GM19239 (cell line): ENCODE measurements around the gene SLC25A1.

ENCODE experiments used
- DNase-seq: peaks from one replicate; pipeline ENCODE4 v3.0.0; 2011; ENCODE audit warnings: low spot score; ENCODE audit not compliant: insufficient read length
- FAIRE-seq: peaks from 2 replicates; lab custom pipeline; 2011; peaks lifted over from hg19 to GRCh38; lab: Jason Lieb, UNC

SLC25A1 gene

GRCh38 chr22:19183216-19183615 is 4.7 kb upstream of the SLC25A1 start:
- no peak for FAIRE-seq

DNA sequence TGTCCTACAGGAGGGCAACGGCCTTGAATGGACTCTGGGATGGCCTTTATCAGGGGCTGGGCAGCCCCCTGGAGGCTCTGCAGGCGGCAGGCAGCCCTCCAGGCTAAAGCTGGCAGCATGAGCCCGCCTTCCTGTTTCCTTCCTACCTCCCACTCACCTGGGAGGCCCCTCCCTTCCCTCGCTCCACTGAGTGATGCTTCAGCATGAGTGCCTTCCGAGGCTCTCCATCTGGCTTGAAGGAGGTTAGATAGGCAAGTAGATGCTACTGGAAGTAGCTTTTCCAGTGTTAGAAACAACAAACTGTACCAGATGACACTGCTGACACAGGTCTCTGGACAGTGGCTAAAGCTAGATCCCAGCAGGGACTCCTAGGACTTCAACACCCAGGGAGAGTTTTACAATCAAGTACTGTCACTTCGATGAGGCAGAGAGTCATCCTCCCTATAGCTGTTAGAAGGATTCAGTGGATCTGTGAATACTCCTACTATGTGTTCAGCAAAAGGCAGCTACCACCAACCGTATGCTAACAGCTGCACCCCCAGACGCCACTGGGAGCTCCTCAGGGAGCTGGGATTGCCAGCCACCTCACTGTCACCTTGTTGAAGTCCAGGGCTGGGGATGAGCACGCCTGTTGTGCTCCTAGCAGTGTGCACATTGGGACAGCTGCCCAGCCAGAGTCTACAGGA is 4.1 kb upstream of the SLC25A1 start:
- DNase-seq (no peak), FAIRE-seq (no peak)

More at GRCh38 chr22:19183216-19183615, 4.7 kb upstream of the SLC25A1 start:
- DNase-seq, result no peak

- DNase-seq (no peak), FAIRE-seq (no peak)
Measured at GRCh38 chr22:19181786-19182471, 3.4 kb upstream of the SLC25A1 start.

DNA sequence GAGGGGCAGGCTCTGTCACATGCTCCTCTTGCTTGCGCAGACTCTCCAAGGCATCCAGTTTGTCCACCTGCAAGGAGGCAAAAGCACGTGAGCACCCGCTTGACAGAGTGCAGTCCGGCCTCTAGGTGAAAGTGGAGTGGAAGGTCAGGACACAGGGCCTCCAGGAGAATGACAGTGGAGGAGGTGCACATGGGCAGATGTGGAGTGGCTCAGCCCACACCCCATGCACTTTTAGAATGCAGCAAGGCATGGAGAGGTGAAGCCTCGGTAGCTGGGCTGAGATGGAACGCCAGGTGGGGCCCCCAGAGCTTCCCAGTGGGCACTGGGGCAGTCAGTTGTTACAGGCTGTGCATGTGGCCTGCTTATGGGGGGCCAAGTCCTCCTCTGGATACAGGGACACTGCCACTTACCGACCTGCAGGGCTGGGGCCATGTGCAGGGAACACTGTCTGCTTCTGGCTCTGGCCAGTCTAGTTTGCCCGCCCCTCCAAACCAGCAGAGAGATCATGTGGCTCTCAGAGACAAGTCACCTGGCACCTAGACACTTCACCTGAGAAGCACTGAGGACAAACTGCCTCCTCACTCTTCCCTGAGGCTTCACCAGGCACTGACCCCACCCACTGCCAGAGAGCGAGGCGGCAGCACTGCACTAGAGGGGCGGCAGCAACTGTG is 2.3 kb upstream of the SLC25A1 start:
- no peak for FAIRE-seq

GRCh38 chr22:19180234-19180633 is 1.7 kb upstream of the SLC25A1 start:
- DNase-seq (no peak), FAIRE-seq (no peak)

More for the DNA sequence above, 2.3 kb upstream of the SLC25A1 start:
- DNase-seq, result no peak

- DNase-seq, result peak; percentile 77
- peak; percentile 84 for FAIRE-seq
Measured at GRCh38 chr22:19179497-19180048, 1.0 kb upstream of the SLC25A1 start.

- DNase-seq (peak; percentile 57), FAIRE-seq (no peak)
Measured at GRCh38 chr22:19178065-19178656, 375 bp downstream of the SLC25A1 start.

- no peak for FAIRE-seq
- no peak for DNase-seq
Measured at GRCh38 chr22:19177164-19178064, 1.1 kb downstream of the SLC25A1 start.

DNA sequence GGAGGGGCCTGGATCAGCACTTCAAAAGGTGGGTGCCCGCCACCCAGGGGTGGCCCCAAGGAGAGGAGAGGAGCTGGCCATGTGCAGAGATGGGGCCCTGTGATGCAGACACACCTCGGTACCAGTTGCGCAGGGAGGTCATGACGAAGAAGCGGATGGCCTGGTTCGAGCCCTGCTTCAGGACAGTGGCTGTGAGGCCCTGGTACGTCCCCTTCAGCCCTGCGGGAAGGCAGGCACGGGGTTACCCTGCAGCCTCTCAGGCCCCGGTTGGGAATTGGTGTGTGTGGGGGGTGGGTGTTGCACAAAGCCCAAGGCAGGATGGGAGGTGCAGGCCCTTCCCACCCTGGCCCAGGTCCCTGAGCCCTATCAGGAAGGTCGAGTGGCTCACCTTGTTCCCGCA is 1.8 kb downstream of the SLC25A1 start:
- FAIRE-seq (no peak), DNase-seq (no peak)

- FAIRE-seq, result no peak
- no peak for DNase-seq
Measured at GRCh38 chr22:19176175-19176643, 2.3 kb downstream of the SLC25A1 start.

DNA sequence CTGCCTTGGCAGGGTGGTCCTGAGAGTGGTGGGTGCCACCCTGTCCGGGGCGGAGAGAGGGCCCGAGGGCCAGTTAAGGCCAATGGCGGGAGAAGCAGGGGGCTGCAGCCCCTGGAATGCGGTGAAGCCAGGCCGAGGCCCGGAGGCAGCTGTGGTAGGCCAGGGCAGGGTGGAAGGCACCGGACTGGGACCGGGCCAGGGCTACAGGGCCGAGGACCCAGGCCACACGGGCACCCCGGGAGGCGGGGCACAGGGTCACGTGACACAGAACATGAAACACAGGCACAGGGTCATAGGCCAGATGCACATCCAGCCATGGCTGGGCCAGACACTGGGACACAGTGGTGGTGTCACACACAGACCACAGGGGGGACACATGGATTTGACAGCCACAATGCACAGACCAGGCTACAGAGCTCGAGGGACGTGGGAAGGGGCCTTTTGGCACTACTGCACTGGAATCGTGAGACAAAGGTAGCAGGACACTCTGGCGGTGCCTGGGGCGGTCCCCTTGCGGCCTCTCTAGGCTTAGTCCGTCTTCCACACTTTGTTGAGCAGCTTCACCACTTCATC is 2.8 kb downstream of the SLC25A1 start:
- no peak for FAIRE-seq
- DNase-seq, result no peak

GRCh38 chr22:19175026-19175601 is 3.4 kb downstream of the SLC25A1 start:
- no peak for DNase-seq
- no peak for FAIRE-seq

DNA sequence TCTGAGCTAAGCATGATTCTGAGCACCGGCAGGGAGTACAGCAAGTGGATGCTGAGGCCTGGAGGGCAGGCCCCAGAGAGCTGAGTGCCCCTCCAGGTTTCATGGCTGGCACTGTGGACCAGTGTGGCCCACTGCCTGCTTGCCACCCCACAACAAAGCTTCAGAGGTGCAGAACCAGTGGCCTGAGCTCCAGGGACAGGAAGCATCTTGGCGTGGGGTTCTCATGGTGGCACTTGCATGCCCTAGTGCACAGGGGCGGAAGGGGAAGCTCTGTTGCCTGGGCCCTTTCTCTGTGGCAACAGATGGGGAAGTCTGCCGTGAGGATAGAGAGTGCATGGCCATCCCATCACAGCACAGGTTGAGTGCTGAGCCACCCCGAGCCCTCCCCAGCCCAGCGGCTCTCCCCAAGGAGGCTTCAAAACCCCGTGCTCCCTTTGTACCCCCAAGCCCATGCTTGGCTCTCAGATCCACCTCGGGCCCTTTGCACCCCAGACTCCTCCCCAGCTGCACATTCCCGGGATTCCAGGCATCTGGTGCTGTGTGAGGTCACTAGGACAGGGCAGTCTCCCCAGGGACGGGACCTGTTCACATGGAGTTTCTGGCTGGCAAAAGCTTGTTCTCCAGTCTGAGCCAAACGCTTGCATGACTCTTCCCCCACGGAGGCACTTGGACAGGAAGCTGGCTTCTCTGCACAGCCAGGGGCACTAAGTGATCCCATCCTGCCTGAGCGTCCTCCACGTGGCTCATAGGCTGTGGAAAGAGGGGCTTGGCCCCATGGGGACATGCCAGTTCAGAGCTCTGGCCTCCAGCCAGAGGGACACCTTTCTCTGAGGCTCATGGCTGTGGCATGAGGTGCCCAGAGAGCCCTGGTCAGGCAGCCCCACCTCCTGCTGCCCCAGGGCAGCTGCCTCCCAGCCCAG is 4.2 kb downstream of the SLC25A1 start:
- DNase-seq (no peak), FAIRE-seq (no peak)

GRCh38 chr22:19173047-19174035 is 5.2 kb downstream of the SLC25A1 start:
- FAIRE-seq (no peak), DNase-seq (no peak)

- FAIRE-seq (no peak), DNase-seq (no peak)
Measured at GRCh38 chr22:19172213-19173046, 6.1 kb downstream of the SLC25A1 start.

- FAIRE-seq, result no peak
- DNase-seq, result no peak
Measured at GRCh38 chr22:19169947-19170318, 8.6 kb downstream of the SLC25A1 start.
